Measurements from ENCODE around the gene AK4.

GRCh38 chr1:65278376-65279069 lies 130.5 kb downstream of the AK4 start:
- TF ChIP-seq, protein P1, sequence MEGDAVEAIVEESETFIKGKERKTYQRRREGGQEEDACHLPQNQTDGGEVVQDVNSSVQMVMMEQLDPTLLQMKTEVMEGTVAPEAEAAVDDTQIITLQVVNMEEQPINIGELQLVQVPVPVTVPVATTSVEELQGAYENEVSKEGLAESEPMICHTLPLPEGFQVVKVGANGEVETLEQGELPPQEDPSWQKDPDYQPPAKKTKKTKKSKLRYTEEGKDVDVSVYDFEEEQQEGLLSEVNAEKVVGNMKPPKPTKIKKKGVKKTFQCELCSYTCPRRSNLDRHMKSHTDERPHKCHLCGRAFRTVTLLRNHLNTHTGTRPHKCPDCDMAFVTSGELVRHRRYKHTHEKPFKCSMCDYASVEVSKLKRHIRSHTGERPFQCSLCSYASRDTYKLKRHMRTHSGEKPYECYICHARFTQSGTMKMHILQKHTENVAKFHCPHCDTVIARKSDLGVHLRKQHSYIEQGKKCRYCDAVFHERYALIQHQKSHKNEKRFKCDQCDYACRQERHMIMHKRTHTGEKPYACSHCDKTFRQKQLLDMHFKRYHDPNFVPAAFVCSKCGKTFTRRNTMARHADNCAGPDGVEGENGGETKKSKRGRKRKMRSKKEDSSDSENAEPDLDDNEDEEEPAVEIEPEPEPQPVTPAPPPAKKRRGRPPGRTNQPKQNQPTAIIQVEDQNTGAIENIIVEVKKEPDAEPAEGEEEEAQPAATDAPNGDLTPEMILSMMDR (IDR thresholded peaks at IDR 0.05): no peak
- TF ChIP-seq EP300 (IDR thresholded peaks at IDR 0.05) (no peak), POLR2AphosphoS5 (IDR thresholded peaks at IDR 0.05) (no peak), POLR2A (IDR thresholded peaks at IDR 0.05) (no peak)

Data from upper lobe of left lung (tissue), 4 donors.